ENCODE measurements around the gene ZNG1A.
"Not testable (repeated sequence)": the region's sequence is repeated elsewhere in the genome, so short reads cannot be mapped to it uniquely, and the experiment has no call there.

Gene ZNG1A

DNA sequence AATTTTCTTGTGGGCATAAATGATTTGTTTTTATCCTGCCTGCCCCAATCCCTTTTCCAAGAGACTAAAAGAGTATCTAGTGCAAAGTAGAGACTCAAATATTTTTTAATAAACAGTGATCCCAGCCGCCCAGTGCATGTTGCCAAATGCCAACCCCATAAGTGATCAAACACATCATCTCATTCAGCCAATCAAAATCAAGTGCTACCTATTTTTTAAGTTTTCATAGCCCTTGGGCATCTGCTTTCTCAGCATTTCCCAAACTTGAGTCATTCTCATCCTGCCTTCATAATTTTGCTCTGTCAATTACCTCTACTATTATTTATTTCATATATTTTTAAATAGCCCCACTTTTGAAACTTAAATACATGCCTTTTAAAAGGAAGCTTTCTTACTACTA, 88.0 kb downstream of the ZNG1A start:
- not testable (repeated sequence) for DNase-seq (ENCODE audit: low read depth); H3K4me3 ChIP-seq (ENCODE audit: control insufficient read depth, low read depth, low read length)

DNA sequence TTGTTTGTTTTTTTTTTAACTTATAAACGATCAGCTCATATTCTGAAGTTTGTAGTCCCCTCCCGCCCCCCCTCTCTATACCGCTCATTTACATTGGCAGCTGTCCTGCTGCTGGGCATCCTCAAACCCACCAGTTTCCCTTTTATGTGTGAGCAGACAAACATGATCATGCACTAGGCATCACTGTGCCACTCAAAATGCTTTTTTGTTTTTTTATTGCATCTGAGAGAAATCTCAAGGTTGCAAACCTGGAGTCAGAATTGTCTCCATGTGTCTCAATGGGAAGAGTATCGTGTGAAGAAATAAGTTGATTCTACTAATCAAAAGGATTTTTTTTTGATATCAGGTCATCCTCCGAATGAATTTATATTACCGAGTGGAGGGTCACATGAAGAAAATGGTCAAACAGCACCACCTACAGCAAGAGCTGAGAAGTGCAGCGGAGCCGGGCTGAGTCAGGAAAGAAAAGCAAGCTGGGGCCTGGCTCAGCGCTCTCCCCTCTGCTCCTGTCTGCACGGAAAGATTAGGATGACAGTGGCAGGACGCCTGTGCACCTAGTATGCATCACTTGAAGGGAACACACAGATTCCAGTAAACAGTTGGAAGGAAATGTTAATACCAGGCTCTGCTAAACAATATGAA, 90.3 kb downstream of the ZNG1A start:
- not testable (repeated sequence) for DNase-seq (ENCODE audit: low read depth); H3K4me3 ChIP-seq (ENCODE audit: control insufficient read depth, low read depth, low read length)

DNA sequence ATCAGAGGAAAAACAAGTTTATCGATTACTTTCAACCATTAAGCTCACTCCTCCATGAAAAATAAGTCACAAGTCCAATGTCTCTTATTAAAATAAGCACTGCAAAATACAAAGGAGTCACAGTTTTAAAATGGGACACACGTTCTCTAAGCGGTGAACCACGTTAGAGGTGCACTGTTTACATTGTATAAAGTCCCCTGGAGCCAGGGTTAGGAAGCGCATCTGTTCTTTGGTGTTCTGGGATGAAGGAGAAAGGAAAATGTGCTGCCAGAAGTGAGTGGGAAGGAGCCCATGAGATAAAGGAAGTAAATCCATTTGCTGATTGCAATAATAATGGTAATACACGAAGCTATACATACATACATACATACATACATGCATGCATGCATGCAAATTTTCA, 91.0 kb downstream of the ZNG1A start:
- DNase-seq (ENCODE audit: low read depth); H3K4me3 ChIP-seq (ENCODE audit: control insufficient read depth, low read depth, low read length): not testable (repeated sequence)

DNA sequence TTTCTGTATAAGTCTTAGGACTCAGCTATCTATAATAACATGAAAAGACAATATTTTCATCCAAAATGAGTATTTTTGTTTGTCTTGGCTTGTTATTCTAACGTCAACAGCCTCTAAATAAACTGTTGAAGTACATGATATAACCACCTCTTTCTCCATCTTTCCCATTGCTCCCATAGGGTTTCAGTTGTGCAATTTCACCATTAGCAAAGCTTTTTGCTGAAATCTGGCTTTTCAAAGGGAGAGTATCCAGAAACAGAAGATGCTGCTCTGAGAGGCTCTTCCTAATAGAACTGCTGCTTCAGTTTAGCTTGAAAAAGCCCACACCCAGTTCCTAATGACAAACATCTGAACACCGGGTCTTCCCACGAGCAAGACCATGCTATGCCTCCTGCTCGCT, 91.8 kb downstream of the ZNG1A start:
- not testable (repeated sequence) for DNase-seq (ENCODE audit: low read depth)

GRCh38 chr9:86697-87096, 92.2 kb downstream of the ZNG1A start:
- not testable (repeated sequence) for DNase-seq (ENCODE audit: low read depth)

More for the DNA sequence above, 91.8 kb downstream of the ZNG1A start:
- not testable (repeated sequence) for H3K4me3 ChIP-seq (ENCODE audit: control insufficient read depth, low read depth, low read length)

GRCh38 chr9:82932-83689, 95.7 kb downstream of the ZNG1A start:
- H3K4me3 ChIP-seq (ENCODE audit: control insufficient read depth, low read depth, low read length); DNase-seq (ENCODE audit: low read depth): not testable (repeated sequence)

More at GRCh38 chr9:86697-87096, 92.2 kb downstream of the ZNG1A start:
- not testable (repeated sequence) for H3K4me3 ChIP-seq (ENCODE audit: control insufficient read depth, low read depth, low read length)

GRCh38 chr9:78333-78732, 100.5 kb downstream of the ZNG1A start:
- DNase-seq (ENCODE audit: low read depth); H3K4me3 ChIP-seq (ENCODE audit: control insufficient read depth, low read depth, low read length): not testable (repeated sequence)

GRCh38 chr9:76389-76788, 102.5 kb downstream of the ZNG1A start:
- not testable (repeated sequence) for DNase-seq (ENCODE audit: low read depth); H3K4me3 ChIP-seq (ENCODE audit: control insufficient read depth, low read depth, low read length)

- not testable (repeated sequence) for DNase-seq (ENCODE audit: low read depth); H3K4me3 ChIP-seq (ENCODE audit: control insufficient read depth, low read depth, low read length)
Observed at GRCh38 chr9:73900-74525, 104.8 kb downstream of the ZNG1A start.

DNA sequence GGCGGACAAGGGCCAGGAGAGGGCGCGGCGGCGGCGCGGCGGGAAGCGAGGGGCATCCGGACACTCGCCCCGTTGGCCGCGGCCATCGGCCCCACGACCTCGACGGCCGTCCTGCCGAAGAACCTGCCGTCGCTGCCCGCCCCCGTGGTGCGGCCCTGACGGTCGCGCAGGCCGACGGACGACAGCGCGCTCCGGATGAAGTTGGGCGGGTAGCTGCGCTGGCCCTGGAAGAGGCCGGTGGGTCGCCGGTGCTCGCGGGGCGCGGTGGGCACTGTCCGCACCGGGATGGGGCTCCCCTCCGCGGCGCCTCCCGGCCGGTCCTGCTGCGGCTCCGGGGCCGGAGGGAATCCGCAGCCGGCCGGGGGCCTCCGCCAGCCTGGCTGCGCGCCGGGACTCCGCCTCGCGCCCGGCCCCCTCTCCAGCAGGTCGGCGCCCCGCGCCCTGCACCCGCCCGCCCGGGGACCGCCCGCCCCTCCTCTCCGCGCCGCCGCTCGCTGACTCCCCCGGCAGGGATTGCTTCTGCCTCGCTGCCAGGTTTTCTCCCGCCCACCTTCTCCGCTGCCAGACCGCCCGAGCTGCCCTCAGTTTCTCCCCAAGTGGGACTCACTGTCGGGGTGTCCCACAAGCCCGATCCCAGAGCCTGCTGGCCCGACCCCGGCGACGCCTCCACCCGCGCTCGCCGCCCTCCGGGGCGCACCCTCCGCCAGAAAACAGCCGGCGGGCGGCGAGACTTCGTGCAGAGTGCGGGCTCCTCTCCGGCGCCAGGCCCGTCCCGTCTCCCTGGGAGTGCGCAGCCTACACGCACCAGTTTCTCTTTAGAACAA, 105.6 kb downstream of the ZNG1A start:
- peak overlapping the region; percentile 45 for H3K4me3 ChIP-seq (ENCODE audit: control insufficient read depth, low read depth, low read length)
- not testable (repeated sequence) for DNase-seq (ENCODE audit: low read depth)

Measured in AG09309 (cell line).